ENCODE results near the gene COQ2. TPM values are rescaled to one million over a fixed set of nuclear protein-coding genes. Genes with fewer than 3 reads are reported as not detected.

COQ2 gene
- total RNA-seq, 1 experiment from 2014 or later: 24.2 TPM

DNA sequence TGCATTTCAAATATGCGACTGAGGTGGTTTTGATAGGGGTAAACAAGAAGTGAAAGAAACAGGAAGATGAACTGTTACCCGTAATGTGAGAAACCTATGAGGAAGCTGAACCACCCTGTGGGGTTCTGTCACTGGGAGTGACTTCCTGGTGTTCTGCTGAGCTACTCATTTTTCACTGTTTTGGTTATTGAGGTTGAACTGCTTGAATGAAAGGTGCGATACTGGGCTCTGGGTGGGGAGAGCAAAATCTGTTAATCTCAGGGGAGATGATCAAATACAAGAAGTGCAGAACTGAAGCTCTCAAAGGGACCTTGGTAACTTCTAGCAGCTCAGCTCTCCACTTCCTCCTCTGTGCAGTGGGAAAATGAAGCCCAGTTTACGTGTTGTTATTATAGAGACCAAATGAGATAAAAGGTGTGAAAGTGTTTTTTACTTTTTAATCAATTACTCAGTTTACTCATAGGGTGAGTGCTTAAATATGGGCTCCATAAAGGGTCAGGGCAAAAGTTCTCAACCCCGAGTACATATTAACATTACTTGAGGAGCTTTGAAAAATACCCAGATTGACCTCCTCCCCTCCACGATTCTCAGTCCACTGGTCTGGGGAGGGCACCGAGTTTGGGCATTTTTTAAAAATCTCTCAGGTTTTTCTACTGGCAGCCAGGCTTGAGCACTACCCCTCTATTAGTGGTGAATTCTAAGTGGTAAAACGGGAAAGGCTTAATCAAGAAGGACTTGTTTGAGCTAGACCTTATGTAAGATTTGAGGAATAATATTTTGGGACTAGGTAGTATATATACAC lies 66.7 kb downstream of the COQ2 start:
- H3K4me1 Mint-ChIP-seq (ENCODE audit: low read depth, unreplicated experiment): no peaks in the 10 kb centered on the region
- H3K4me3 Mint-ChIP-seq (ENCODE audit: unreplicated experiment): no peak overlapping the region
- no peaks in the 10 kb centered on the region for H3K36me3 ChIP-seq (ENCODE audit: control insufficient read depth, insufficient read depth, low read length)
- H3K27me3 ChIP-seq (replicated peaks; ENCODE audit: control insufficient read depth, insufficient read depth, low read length): no peaks in the 10 kb centered on the region
- DNase-seq: no peak
- POLR2A ChIA-PET: no interaction called here
- peaks cover 10% of the 10 kb centered on the region for H3K9me3 Mint-ChIP-seq (ENCODE audit: unreplicated experiment)
- TF ChIP-seq, protein P1, sequence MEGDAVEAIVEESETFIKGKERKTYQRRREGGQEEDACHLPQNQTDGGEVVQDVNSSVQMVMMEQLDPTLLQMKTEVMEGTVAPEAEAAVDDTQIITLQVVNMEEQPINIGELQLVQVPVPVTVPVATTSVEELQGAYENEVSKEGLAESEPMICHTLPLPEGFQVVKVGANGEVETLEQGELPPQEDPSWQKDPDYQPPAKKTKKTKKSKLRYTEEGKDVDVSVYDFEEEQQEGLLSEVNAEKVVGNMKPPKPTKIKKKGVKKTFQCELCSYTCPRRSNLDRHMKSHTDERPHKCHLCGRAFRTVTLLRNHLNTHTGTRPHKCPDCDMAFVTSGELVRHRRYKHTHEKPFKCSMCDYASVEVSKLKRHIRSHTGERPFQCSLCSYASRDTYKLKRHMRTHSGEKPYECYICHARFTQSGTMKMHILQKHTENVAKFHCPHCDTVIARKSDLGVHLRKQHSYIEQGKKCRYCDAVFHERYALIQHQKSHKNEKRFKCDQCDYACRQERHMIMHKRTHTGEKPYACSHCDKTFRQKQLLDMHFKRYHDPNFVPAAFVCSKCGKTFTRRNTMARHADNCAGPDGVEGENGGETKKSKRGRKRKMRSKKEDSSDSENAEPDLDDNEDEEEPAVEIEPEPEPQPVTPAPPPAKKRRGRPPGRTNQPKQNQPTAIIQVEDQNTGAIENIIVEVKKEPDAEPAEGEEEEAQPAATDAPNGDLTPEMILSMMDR (IDR thresholded peaks at IDR 0.05; ENCODE audit: insufficient read depth in 1 of 2, low read depth in 1 of 2, low read length in 1 of 2, severe bottlenecking in 1 of 2, unreplicated experiment in 1 of 2): no peak
- no peaks in the 10 kb centered on the region for H3K4me1 ChIP-seq
- CTCF ChIA-PET: no interaction called here
- intact Hi-C loops (cut with micrococcal nuclease; ENCODE audit: unreplicated experiment): no loop called here
- H3K4me3 ChIP-seq (ENCODE audit: low read depth, low read length): no peak overlapping the region
- H3K9me3 ChIP-seq: no peaks in the 10 kb centered on the region
- no peak overlapping the region for H3K27ac Mint-ChIP-seq (ENCODE audit: unreplicated experiment)
- H3K27me3 Mint-ChIP-seq (ENCODE audit: insufficient read depth, unreplicated experiment): no peaks in the 10 kb centered on the region
- H3K36me3 Mint-ChIP-seq (ENCODE audit: insufficient read depth, unreplicated experiment): no peaks in the 10 kb centered on the region
- no TSS peak for BruUV-seq (replicated peaks)

GRCh38 chr4:83216959-83217683 lies 67.5 kb downstream of the COQ2 start:
- DNase-seq: no peak
- TF ChIP-seq, protein P1 (IDR thresholded peaks at IDR 0.05; ENCODE audit: insufficient read depth in 1 of 2, low read depth in 1 of 2, low read length in 1 of 2, severe bottlenecking in 1 of 2, unreplicated experiment in 1 of 2): no peak
- H3K27me3 ChIP-seq (replicated peaks; ENCODE audit: control insufficient read depth, insufficient read depth, low read length): no peaks in the 10 kb centered on the region
- H3K36me3 Mint-ChIP-seq (ENCODE audit: insufficient read depth, unreplicated experiment): no peaks in the 10 kb centered on the region
- no peaks in the 10 kb centered on the region for H3K9me3 ChIP-seq
- intact Hi-C loops (cut with micrococcal nuclease; ENCODE audit: unreplicated experiment): no loop called here
- H3K4me3 Mint-ChIP-seq (ENCODE audit: unreplicated experiment): no peak overlapping the region
- peaks cover 18% of the 10 kb centered on the region for H3K9me3 Mint-ChIP-seq (ENCODE audit: unreplicated experiment)
- ChIA-PET CTCF (no interaction called here), POLR2A (no interaction called here)
- H3K4me3 ChIP-seq (ENCODE audit: low read depth, low read length): no peak overlapping the region
- no TSS peak for BruUV-seq (replicated peaks)
- H3K4me1 ChIP-seq: no peaks in the 10 kb centered on the region
- H3K27ac Mint-ChIP-seq (ENCODE audit: unreplicated experiment): no peak overlapping the region
- H3K36me3 ChIP-seq (ENCODE audit: control insufficient read depth, insufficient read depth, low read length): no peaks in the 10 kb centered on the region
- H3K27me3 Mint-ChIP-seq (ENCODE audit: insufficient read depth, unreplicated experiment): no peaks in the 10 kb centered on the region
- no peaks in the 10 kb centered on the region for H3K4me1 Mint-ChIP-seq (ENCODE audit: low read depth, unreplicated experiment)

DNA sequence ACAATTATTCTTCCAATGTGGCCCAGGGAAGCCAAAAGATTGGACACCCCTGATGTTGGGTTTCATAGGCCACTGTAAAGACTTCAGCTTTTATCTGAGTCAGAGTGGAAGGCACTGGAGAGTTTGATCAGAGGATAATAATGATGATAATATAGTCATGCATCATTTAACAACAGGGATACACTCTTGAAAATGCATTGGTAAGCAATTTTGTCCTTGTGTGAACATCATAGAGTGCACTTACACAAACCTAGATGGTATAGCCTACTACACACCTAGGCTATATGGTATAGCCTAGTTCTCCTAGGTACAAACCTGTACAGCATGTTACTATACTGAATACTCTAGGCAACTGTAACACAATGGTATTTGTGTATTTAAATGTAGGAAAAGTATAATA lies 70.5 kb downstream of the COQ2 start:
- H3K27ac Mint-ChIP-seq (ENCODE audit: unreplicated experiment): no peak overlapping the region
- ChIA-PET CTCF (no interaction called here), POLR2A (no interaction called here)
- DNase-seq: no peak
- no peaks in the 10 kb centered on the region for H3K36me3 ChIP-seq (ENCODE audit: control insufficient read depth, insufficient read depth, low read length)
- no peak overlapping the region for H3K4me3 Mint-ChIP-seq (ENCODE audit: unreplicated experiment)
- H3K4me1 Mint-ChIP-seq (ENCODE audit: low read depth, unreplicated experiment): peaks cover 2% of the 10 kb centered on the region
- H3K27me3 Mint-ChIP-seq (ENCODE audit: insufficient read depth, unreplicated experiment): no peaks in the 10 kb centered on the region
- peaks cover under 1% of the 10 kb centered on the region; the same call in 1 of the 2 replicates for H3K4me1 ChIP-seq
- H3K9me3 ChIP-seq: peaks cover 11% of the 10 kb centered on the region
- intact Hi-C loops (cut with micrococcal nuclease; ENCODE audit: unreplicated experiment): no loop called here
- no peak overlapping the region for H3K4me3 ChIP-seq (ENCODE audit: low read depth, low read length)
- H3K9me3 Mint-ChIP-seq (ENCODE audit: unreplicated experiment): peaks cover 24% of the 10 kb centered on the region
- TF ChIP-seq, protein P1 (IDR thresholded peaks at IDR 0.05; ENCODE audit: insufficient read depth in 1 of 2, low read depth in 1 of 2, low read length in 1 of 2, severe bottlenecking in 1 of 2, unreplicated experiment in 1 of 2): no peak
- no peaks in the 10 kb centered on the region for H3K27me3 ChIP-seq (replicated peaks; ENCODE audit: control insufficient read depth, insufficient read depth, low read length)
- no TSS peak for BruUV-seq (replicated peaks)
- H3K36me3 Mint-ChIP-seq (ENCODE audit: insufficient read depth, unreplicated experiment): peaks cover 7% of the 10 kb centered on the region

Other genes with a start within 250 kb of the COQ2 start
- gene COPS4, start 249.6 kb downstream of the COQ2 start, total RNA-seq (2022): 34.5 and 36.3 TPM in 2 replicates
- 13.6 and 23.0 TPM in 2 replicates for gene PLAC8, start 170.1 kb downstream of the COQ2 start, total RNA-seq (2022)
- 3.1 and 3.9 TPM in 2 replicates for gene HPSE, start 50.0 kb upstream of the COQ2 start, total RNA-seq (2022)
- 10.6 and 11.6 TPM in 2 replicates for gene HELQ, start 171.0 kb upstream of the COQ2 start, total RNA-seq (2022)
- gene MRPS18C, start 171.3 kb upstream of the COQ2 start, total RNA-seq (2022): 68.7 and 74.1 TPM in 2 replicates
- 18.2 and 19.9 TPM in 2 replicates for gene ABRAXAS1, start 200.3 kb upstream of the COQ2 start, total RNA-seq (2022)